ENCODE results near the gene GIT2. TPM values are rescaled to one million over a fixed set of nuclear protein-coding genes. Genes with fewer than 3 reads are reported as not detected.

Gene GIT2
- total RNA-seq, 1 experiment from 2014 or later = 36.7 TPM

GRCh38 chr12:109951136-109951535, 45.0 kb downstream of the GIT2 start:
- Histone ChIP-seq H3K4me1 (replicated peaks; ENCODE audit: insufficient read depth) (peaks cover 32% of the 10 kb centered on the region), H4K20me1 (ENCODE audit: insufficient read depth) (no peaks in the 10 kb centered on the region), H3F3A (ENCODE audit: insufficient read depth, low read depth) (peaks cover 21% of the 10 kb centered on the region), H3K27ac (peak overlapping the region; percentile 91), H3K4me2 (peak overlapping the region; percentile 67), H3K79me2 (ENCODE audit: low read depth) (no peaks in the 10 kb centered on the region), H3K36me3 (ENCODE audit: low read depth) (peaks cover 31% of the 10 kb centered on the region), H3K9me3 (ENCODE audit: insufficient read depth, low read depth) (no peaks in the 10 kb centered on the region), H3K27me3 (ENCODE audit: insufficient read depth, low read depth) (no peaks in the 10 kb centered on the region), H3K9me2 (ENCODE audit: insufficient read depth) (no peaks in the 10 kb centered on the region), H2AFZ (no peak overlapping the region), H3K4me3 (0 out of 2 replicates have a peak overlapping the region, but pooled peaks have one; percentile 9)
- ChIA-PET CTCF (interaction anchor here (0.6 kb wide), 1 partner anchor 97 kb away, joined by 5 read pairs; no protein-coding TSS in a partner anchor), POLR2A (ENCODE audit: unreplicated experiment) (interaction anchor here (0.6 to 1.2 kb wide), 3 partner anchors 16 to 1782 kb away, joined by 3 to 11 read pairs (median 4); no protein-coding TSS in a partner anchor)
- BruUV-seq (replicated peaks) = no TSS peak
- intact Hi-C loops (cut with micrococcal nuclease; ENCODE audit: unreplicated experiment) = loop anchor here (5.0 kb wide), 2 partner anchors 51 to 86 kb away; no protein-coding TSS in a partner anchor
- DNase-seq = peak; percentile 18 to 94
- no peak for TF ChIP-seq EZH2 (IDR thresholded peaks at IDR 0.05; ENCODE audit: low read depth)

- Histone ChIP-seq H3F3A (ENCODE audit: insufficient read depth, low read depth) (peaks cover 21% of the 10 kb centered on the region), H3K9me2 (ENCODE audit: insufficient read depth) (no peaks in the 10 kb centered on the region), H3K27ac (peak overlapping the region; percentile 91), H3K4me2 (peak overlapping the region; percentile 67), H3K79me2 (ENCODE audit: low read depth) (no peaks in the 10 kb centered on the region), H3K4me1 (replicated peaks; ENCODE audit: insufficient read depth) (peaks cover 32% of the 10 kb centered on the region), H3K27me3 (ENCODE audit: insufficient read depth, low read depth) (no peaks in the 10 kb centered on the region), H3K4me3 (no peak overlapping the region), H2AFZ (no peak overlapping the region), H3K36me3 (ENCODE audit: low read depth) (peaks cover 32% of the 10 kb centered on the region), H4K20me1 (ENCODE audit: insufficient read depth) (no peaks in the 10 kb centered on the region), H3K9me3 (ENCODE audit: insufficient read depth, low read depth) (no peaks in the 10 kb centered on the region)
- BruUV-seq (replicated peaks) = no TSS peak
- POLR2A ChIA-PET (ENCODE audit: unreplicated experiment) = interaction anchor here (0.6 to 1.2 kb wide), 2 partner anchors 17 to 1783 kb away, joined by 3 to 11 read pairs; no protein-coding TSS in a partner anchor
- DNase-seq = no peak
- CTCF ChIA-PET = interaction anchor here (0.6 kb wide), 1 partner anchor 96 kb away, joined by 5 read pairs; no protein-coding TSS in a partner anchor
- intact Hi-C loops (cut with micrococcal nuclease; ENCODE audit: unreplicated experiment) = loop anchor here (5.0 kb wide), 2 partner anchors 52 to 87 kb away; no protein-coding TSS in a partner anchor
- TF ChIP-seq EZH2 (IDR thresholded peaks at IDR 0.05; ENCODE audit: low read depth) (no peak), CTCF (conservative IDR thresholded peaks at IDR 0.05) (no peak)
These were observed 45.5 kb downstream of the GIT2 start for GRCh38 chr12:109950625-109951024.

- Histone ChIP-seq H3K27ac (no peak overlapping the region), H3K4me3 (no peak overlapping the region), H3K9me3 (ENCODE audit: insufficient read depth, low read depth) (no peaks in the 10 kb centered on the region), H3K79me2 (ENCODE audit: low read depth) (no peaks in the 10 kb centered on the region), H3K4me2 (no peak overlapping the region), H3K9me2 (ENCODE audit: insufficient read depth) (no peaks in the 10 kb centered on the region), H3K36me3 (ENCODE audit: low read depth) (peaks cover 32% of the 10 kb centered on the region), H3K27me3 (ENCODE audit: insufficient read depth, low read depth) (no peaks in the 10 kb centered on the region), H3K4me1 (replicated peaks; ENCODE audit: insufficient read depth) (peaks cover 32% of the 10 kb centered on the region), H3F3A (ENCODE audit: insufficient read depth, low read depth) (peaks cover 21% of the 10 kb centered on the region), H2AFZ (no peak overlapping the region), H4K20me1 (ENCODE audit: insufficient read depth) (no peaks in the 10 kb centered on the region)
- no peak for DNase-seq
- POLR2A ChIA-PET (ENCODE audit: unreplicated experiment) = no interaction called here
- no TSS peak for BruUV-seq (replicated peaks)
- CTCF ChIA-PET = no interaction called here
- TF ChIP-seq EZH2 (IDR thresholded peaks at IDR 0.05; ENCODE audit: low read depth) = no peak
- no peak for TF ChIP-seq CTCF (conservative IDR thresholded peaks at IDR 0.05)
- intact Hi-C loops (cut with micrococcal nuclease; ENCODE audit: unreplicated experiment) = no loop called here
These were observed 47.1 kb downstream of the GIT2 start for GRCh38 chr12:109949089-109949488.

DNA sequence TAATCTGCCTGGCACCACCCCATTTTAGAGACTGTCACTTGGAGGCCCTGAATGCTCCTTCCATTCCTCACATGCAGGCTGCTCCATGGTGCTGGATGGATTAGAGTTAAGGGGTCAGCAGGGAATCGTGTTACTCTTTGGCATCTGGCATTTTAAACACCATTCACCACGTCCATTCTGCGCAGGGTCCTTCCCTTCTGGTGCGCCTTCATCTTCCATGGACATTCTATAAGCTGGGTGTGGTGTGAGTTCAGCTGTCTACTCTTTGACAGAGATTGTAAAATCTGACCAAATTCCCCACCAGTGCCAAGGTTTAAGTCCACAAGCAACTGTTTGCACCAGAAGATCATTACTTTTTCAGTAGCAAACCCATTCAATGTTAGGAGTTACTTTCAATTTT, 47.8 kb downstream of the GIT2 start:
- no peaks in the 10 kb centered on the region for H3K9me3 ChIP-seq (ENCODE audit: insufficient read depth, low read depth)
- intact Hi-C loops (cut with micrococcal nuclease; ENCODE audit: unreplicated experiment) = no loop called here
- H3K79me2 ChIP-seq (ENCODE audit: low read depth) = no peaks in the 10 kb centered on the region
- ChIA-PET POLR2A (ENCODE audit: unreplicated experiment) (no interaction called here), CTCF (no interaction called here)
- H3K27me3 ChIP-seq (ENCODE audit: insufficient read depth, low read depth) = no peaks in the 10 kb centered on the region
- H3K4me3 ChIP-seq = no peak overlapping the region
- no peak overlapping the region for H3K27ac ChIP-seq
- TF ChIP-seq CTCF (conservative IDR thresholded peaks at IDR 0.05) (no peak), EZH2 (IDR thresholded peaks at IDR 0.05; ENCODE audit: low read depth) (no peak)
- no peak for DNase-seq
- BruUV-seq (replicated peaks) = no TSS peak
- H3K4me2 ChIP-seq = no peak overlapping the region
- H3K4me1 ChIP-seq (replicated peaks; ENCODE audit: insufficient read depth) = peaks cover 32% of the 10 kb centered on the region
- no peaks in the 10 kb centered on the region for H3K9me2 ChIP-seq (ENCODE audit: insufficient read depth)
- H3F3A ChIP-seq (ENCODE audit: insufficient read depth, low read depth) = peaks cover 21% of the 10 kb centered on the region
- no peaks in the 10 kb centered on the region for H4K20me1 ChIP-seq (ENCODE audit: insufficient read depth)
- no peak overlapping the region for H2AFZ ChIP-seq
- peaks cover 32% of the 10 kb centered on the region for H3K36me3 ChIP-seq (ENCODE audit: low read depth)
